NCI-H2227 (cell line): ENCODE results near the gene STAMBPL1.
A peak's percentile ranks its signal among the peaks of the same experiment; 100 is the strongest.
"Not testable (repeated sequence)": the region's sequence is repeated elsewhere in the genome, so short reads cannot be mapped to it uniquely, and the experiment has no call there.

ENCODE experiments used
- DNase-seq: peaks from one replicate; lab custom pipeline; 2025; ENCODE audit not compliant: unreplicated experiment; lab: John Stamatoyannopoulos, UW

The STAMBPL1 gene

GRCh38 chr10:88854684-88855083 is 25.4 kb upstream of the STAMBPL1 start:
- no peak for DNase-seq

- DNase-seq = no peak
These were observed 22.2 kb upstream of the STAMBPL1 start for GRCh38 chr10:88857831-88858230.

GRCh38 chr10:88858491-88858890 is 21.6 kb upstream of the STAMBPL1 start:
- DNase-seq = no peak

DNA sequence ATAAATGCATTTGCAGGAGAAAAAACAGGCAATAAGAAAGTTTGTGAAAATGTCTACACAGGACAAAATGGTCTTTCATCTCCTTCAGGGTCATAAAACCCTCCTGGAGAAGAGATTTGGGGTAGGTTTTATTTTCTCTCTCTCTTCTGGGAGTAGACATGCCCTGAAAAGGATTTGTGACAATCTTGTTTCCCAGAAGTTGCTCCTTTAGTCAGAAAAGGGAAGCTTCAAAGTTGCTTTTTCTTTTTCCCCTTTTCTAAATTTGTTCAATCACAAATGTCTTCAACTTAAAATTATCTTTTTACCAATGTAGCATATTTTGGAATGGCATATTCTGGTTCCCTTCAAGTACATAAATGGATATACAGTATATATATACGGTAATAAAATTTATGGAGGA is 19.0 kb upstream of the STAMBPL1 start:
- no peak for DNase-seq

- no peak for DNase-seq
These were observed 14.7 kb upstream of the STAMBPL1 start for GRCh38 chr10:88865281-88865876.

DNA sequence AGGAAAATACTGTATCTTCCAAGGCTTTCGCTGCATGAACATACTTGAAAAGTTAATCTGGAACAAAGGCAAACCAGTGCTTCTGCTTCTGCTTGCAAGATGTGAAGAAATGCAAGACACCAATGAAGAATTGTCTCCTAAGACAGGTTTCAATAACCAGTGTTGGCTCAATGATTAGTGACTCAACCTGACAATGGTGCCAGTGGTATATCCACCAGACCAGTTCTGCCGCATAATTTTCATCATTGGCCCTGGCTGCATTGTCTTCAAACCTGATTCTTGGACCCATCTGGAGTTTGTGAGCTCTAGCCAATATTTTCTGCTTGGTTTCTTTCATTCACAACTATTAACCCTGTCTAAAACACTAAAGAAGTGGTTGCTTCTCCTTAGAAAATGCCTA is 13.6 kb upstream of the STAMBPL1 start:
- DNase-seq = no peak

DNA sequence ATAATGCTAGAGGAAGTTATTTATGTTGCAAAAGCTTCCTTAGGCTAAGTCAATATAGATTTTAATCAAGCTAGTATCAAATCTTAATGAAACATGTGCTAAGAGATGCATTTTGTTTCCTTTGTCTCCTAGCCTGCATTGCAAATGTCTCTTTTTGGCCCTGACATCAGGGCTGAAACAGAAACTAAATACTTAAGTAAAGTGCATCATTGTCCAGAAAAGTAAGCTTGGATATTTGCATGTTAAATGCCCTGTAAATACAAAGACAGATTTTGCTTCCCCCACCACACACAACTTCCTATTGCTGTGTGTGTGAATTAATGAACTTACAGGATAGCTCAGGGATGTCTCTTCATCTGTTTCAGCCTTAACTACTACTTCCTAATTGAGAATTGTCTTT is 10.0 kb upstream of the STAMBPL1 start:
- no peak for DNase-seq

GRCh38 chr10:88873757-88874156 is 6.3 kb upstream of the STAMBPL1 start:
- DNase-seq = no peak

DNA sequence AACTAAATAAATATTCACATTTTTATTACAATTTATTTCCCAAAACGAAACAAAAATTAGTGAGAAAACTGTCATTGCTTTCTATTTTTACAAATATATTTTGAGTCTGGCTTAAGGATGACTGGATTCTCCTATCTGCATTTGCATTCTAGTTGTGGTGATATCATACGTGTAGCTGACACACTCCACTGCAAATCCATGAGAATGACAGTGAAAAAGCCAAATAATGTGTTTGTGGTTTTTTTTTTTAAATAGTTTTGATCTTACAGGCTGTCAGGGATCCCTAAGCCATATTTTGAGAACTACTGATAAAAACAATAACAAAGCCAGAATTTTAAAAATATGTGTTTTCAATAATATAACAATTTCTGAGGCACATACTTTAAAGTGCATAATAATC is 5.8 kb upstream of the STAMBPL1 start:
- DNase-seq = no peak

GRCh38 chr10:88875081-88875480 is 5.0 kb upstream of the STAMBPL1 start:
- DNase-seq = no peak

GRCh38 chr10:88877298-88877697 is 2.7 kb upstream of the STAMBPL1 start:
- DNase-seq = no peak

- peak; percentile 81 for DNase-seq
These were observed 434 bp downstream of the STAMBPL1 start for GRCh38 chr10:88880282-88881076.

GRCh38 chr10:88881320-88881719 is 1.3 kb downstream of the STAMBPL1 start:
- DNase-seq = no peak

- DNase-seq = no peak
These were observed 2.0 kb downstream of the STAMBPL1 start for GRCh38 chr10:88881922-88882645.

GRCh38 chr10:88882646-88883447 is 2.8 kb downstream of the STAMBPL1 start:
- not testable (repeated sequence) for DNase-seq

DNA sequence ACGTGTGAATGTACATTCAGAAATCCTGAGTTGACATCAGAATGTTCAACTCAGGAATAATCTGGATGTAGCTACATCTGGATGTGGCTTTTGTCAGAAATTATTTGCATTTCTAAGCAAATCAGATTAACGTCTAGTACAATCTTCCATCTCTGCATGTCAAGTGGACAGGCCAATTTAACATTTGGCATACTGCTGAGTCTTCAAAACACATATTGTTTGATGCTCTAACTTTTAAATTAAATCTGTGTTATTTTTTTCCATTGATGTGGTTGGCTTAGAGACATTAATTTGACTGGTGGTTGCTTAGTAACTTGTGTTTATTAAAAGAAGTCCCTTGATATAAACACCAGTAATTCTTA is 3.4 kb downstream of the STAMBPL1 start:
- DNase-seq = no peak

DNA sequence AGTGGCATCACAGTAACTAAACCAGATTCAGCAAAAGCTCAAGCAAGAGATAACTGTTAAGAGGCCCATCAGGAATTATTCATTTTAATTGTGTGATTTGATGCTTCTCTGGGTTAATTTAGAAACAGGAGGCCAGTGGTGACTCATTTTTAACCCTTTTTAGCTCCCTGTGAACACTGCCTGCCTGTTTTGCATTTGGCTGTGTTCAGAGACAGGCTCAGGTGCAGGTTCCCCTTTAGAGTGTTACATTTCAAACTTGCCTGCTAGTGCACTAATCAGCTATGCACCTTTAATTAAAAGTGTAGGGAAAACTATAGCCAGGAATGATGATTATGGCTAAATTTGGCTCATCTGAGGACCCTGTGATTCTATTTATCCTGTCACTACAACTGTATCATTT is 6.5 kb downstream of the STAMBPL1 start:
- DNase-seq = no peak

DNA sequence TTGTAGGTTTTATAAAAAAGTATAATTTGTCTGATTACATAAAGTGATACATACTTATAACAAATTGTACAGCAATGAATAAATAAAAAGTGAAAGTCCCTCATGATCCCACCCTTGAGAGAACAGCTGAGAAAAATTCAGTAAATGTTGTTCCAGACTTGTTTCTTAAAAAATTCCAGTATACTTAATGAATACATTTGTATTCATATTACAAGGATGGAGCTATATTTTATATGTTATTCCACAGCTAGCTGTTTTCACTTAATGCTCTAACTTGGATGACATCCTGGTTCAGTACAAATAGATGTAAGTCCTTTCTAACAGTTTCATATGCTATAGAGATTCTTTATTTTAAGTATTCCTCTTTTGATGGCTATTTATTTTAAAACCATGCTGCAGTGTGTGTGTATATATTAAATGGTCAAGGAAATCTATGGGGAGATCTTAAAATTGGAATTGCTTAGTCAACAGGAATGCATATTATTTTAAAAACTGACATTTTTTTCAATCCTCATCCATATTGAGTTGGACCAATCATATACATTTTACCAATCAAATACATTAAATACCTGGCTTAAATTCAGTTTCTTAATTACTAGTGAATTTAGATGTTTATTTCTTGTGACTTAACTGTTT is 8.9 kb downstream of the STAMBPL1 start:
- no peak for DNase-seq

GRCh38 chr10:88889559-88890337 is 9.7 kb downstream of the STAMBPL1 start:
- no peak for DNase-seq
